H1 (cell line): ENCODE data around the gene DIP2C. TPM values are rescaled to one million over a fixed set of nuclear protein-coding genes. Genes with fewer than 3 reads are reported as not detected.

Source experiments
- CTCF ChIA-PET: fragments of 300-600 bp; sonication (Branson Sonifier 250); formaldehyde crosslinking; loops from one replicate; lab custom pipeline; 2021; ENCODE audit not compliant: partially characterized antibody; lab: Charles Lee
- POLR2A ChIA-PET: fragments of 300-600 bp; sonication (Branson Sonifier 250); formaldehyde crosslinking; loops from one replicate; lab custom pipeline; 2021; ENCODE audit warnings: inconsistent platforms; ENCODE audit not compliant: partially characterized antibody; lab: Charles Lee
- DNase-seq, 2 experiments: peaks; one replicate each; pipeline versions ENCODE4 v3.0.0 to v3.0.0-alpha.2; 2010 to 2022; ENCODE audit warnings: low spot score in 2 of 2, low read depth in 1 of 2, mixed read lengths in 1 of 2
- FAIRE-seq: peaks from 2 replicates; lab custom pipeline; 2011; peaks lifted over from hg19 to GRCh38; lab: Jason Lieb, UNC
- H2AFZ ChIP-seq: 2 replicates; pipeline ENCODE4 v1.8.1; 2012; ENCODE audit warnings: low read length, inconsistent platforms
- H2AK5ac ChIP-seq: 2 replicates; pipeline ENCODE4 v1.6.1; 2013; ENCODE audit warnings: low read depth, low read length
- H2BK120ac ChIP-seq: replicated peaks from 2 replicates; pipeline ENCODE3; 2013; ENCODE audit warnings: low read depth, low read length, inconsistent platforms
- H2BK12ac ChIP-seq: 2 replicates; pipeline ENCODE4 v1.6.1; 2013; ENCODE audit warnings: low read depth, low read length
- H2BK15ac ChIP-seq: 2 replicates; pipeline ENCODE4 v1.6.1; 2013; ENCODE audit warnings: low read length
- H2BK20ac ChIP-seq: 2 replicates; pipeline ENCODE4 v1.6.1; 2013; ENCODE audit warnings: low read length
- H2BK5ac ChIP-seq: 2 replicates; pipeline ENCODE4 v1.6.1; 2013; ENCODE audit warnings: low read depth, low read length
- H3K14ac ChIP-seq: 2 replicates; pipeline ENCODE4 v1.6.1; 2013; ENCODE audit warnings: inconsistent platforms; ENCODE audit not compliant: insufficient read length
- H3K18ac ChIP-seq: 2 replicates; pipeline ENCODE4 v1.6.1; 2013; ENCODE audit warnings: low read length; ENCODE audit errors: extremely low read depth
- H3K23ac ChIP-seq: 2 replicates; pipeline ENCODE4 v1.6.1; 2013; ENCODE audit warnings: inconsistent platforms; ENCODE audit not compliant: insufficient read length
- H3K23me2 ChIP-seq: 2 replicates; pipeline ENCODE4 v1.6.1; 2013; ENCODE audit warnings: low read depth, low read length
- H3K27ac ChIP-seq: 2 replicates; pipeline ENCODE4 v1.6.1; 2011; ENCODE audit warnings: low read depth, low read length, inconsistent platforms
- H3K27me3 ChIP-seq, 4 experiments: replicated peaks in 1 of 4; 1 replicate in 1 of 4; 2 replicates in 3 of 4; pipeline versions ENCODE4 v1.6.1 to v1.8.1; 2011 to 2013; ENCODE audit warnings: low read length in 3 of 4, mild to moderate bottlenecking in 3 of 4, inconsistent platforms in 2 of 4, mixed read lengths in 2 of 4, moderate library complexity in 1 of 4; ENCODE audit not compliant: control insufficient read depth in 3 of 4, insufficient read depth in 3 of 4; ENCODE audit errors: extremely low read depth in 1 of 4
- H3K36me3 ChIP-seq, 4 experiments: 2 replicates each; pipeline versions ENCODE4 v1.6.1 to v1.8.1; 2011 to 2013; ENCODE audit warnings: mild to moderate bottlenecking in 4 of 4, low read length in 3 of 4, moderate library complexity in 2 of 4, control low read depth in 1 of 4, inconsistent platforms in 1 of 4; ENCODE audit not compliant: insufficient read depth in 4 of 4, control insufficient read depth in 2 of 4
- H3K4ac ChIP-seq: replicated peaks from 2 replicates; pipeline ENCODE3; 2013; ENCODE audit warnings: low read length, low read depth, mixed read lengths, inconsistent platforms; ENCODE audit not compliant: insufficient read length
- H3K4me1 ChIP-seq, 4 experiments: replicated peaks in 1 of 4; 1 replicate in 1 of 4; 2 replicates in 3 of 4; pipeline versions ENCODE4 v1.6.1 to v1.8.1; 2011 to 2013; ENCODE audit warnings: low read length in 3 of 4, inconsistent platforms in 2 of 4, mixed read lengths in 1 of 4; ENCODE audit not compliant: insufficient read depth in 4 of 4, control insufficient read depth in 3 of 4
- H3K4me2 ChIP-seq, 2 experiments: 2 replicates each; pipeline versions ENCODE4 v1.6.1 to v1.8.1; 2011 to 2013; ENCODE audit warnings: low read depth in 2 of 2, low read length in 2 of 2, control low read depth in 1 of 2, inconsistent platforms in 1 of 2, mild to moderate bottlenecking in 1 of 2; ENCODE audit not compliant: insufficient read depth in 1 of 2
- H3K4me3 ChIP-seq, 4 experiments: fragments of 200-600, 300-600 bp in 1 of 4; sonication (generic), shearing (Covaris generic), sonication (Bioruptor Twin) in 1 of 4; 2 replicates each; pipeline versions ENCODE4 v1.5.1 to v1.8.1; 2011 to 2016; ENCODE audit warnings: low read length in 4 of 4, low read depth in 3 of 4, control low read depth in 2 of 4, inconsistent platforms in 2 of 4, mild to moderate bottlenecking in 2 of 4, mixed read lengths in 1 of 4, moderate library complexity in 1 of 4; ENCODE audit not compliant: insufficient read depth in 2 of 4; ENCODE audit errors: extremely low read depth in 1 of 4
- H3K56ac ChIP-seq: replicated peaks from 2 replicates; pipeline ENCODE3; 2013; ENCODE audit warnings: low read depth, mild to moderate bottlenecking, mixed read lengths, low read length, inconsistent platforms; ENCODE audit not compliant: insufficient read length
- H3K79me1 ChIP-seq: 2 replicates; pipeline ENCODE4 v1.6.1; 2013; ENCODE audit warnings: low read depth, low read length, control low read depth
- H3K79me2 ChIP-seq, 2 experiments: 2 replicates each; pipeline versions ENCODE4 v1.6.1 to v1.8.1; 2012 to 2013; ENCODE audit warnings: low read length in 2 of 2, mild to moderate bottlenecking in 2 of 2, inconsistent platforms in 1 of 2; ENCODE audit not compliant: insufficient read depth in 2 of 2, control insufficient read depth in 1 of 2
- H3K9ac ChIP-seq, 4 experiments: replicated peaks in 1 of 4; 1 replicate in 1 of 4; 2 replicates in 3 of 4; pipeline versions ENCODE4 v1.6.1 to v1.8.1; 2011 to 2013; ENCODE audit warnings: low read depth in 3 of 4, low read length in 3 of 4, control low read depth in 2 of 4, mild to moderate bottlenecking in 2 of 4, moderate library complexity in 2 of 4, inconsistent platforms in 1 of 4; ENCODE audit errors: extremely low read depth in 1 of 4
- H3K9me3 ChIP-seq, 2 experiments: 2 replicates each; pipeline versions ENCODE4 v1.6.1 to v1.8.1; 2012 to 2013; ENCODE audit warnings: mild to moderate bottlenecking in 2 of 2, moderate library complexity in 2 of 2, control low read depth in 1 of 2, inconsistent platforms in 1 of 2, low read depth in 1 of 2, low read length in 1 of 2, mixed read lengths in 1 of 2; ENCODE audit not compliant: insufficient read depth in 2 of 2
- H4K20me1 ChIP-seq, 2 experiments: replicated peaks in 1 of 2; 2 replicates each; pipeline versions ENCODE3 to v1.8.1; 2011 to 2013; ENCODE audit warnings: inconsistent platforms in 2 of 2, low read length in 2 of 2, mild to moderate bottlenecking in 1 of 2; ENCODE audit not compliant: insufficient read depth in 2 of 2, control insufficient read depth in 1 of 2
- H4K5ac ChIP-seq: 2 replicates; pipeline ENCODE4 v1.6.1; 2013; ENCODE audit warnings: low read length, low read depth, mixed read lengths, inconsistent platforms; ENCODE audit not compliant: insufficient read length
- H4K8ac ChIP-seq: 2 replicates; pipeline ENCODE4 v1.8.0; 2013; ENCODE audit warnings: mild to moderate bottlenecking, moderate library complexity, low read length, inconsistent platforms; ENCODE audit not compliant: insufficient read depth; ENCODE audit errors: extremely low read depth
- H4K91ac ChIP-seq: replicated peaks from 2 replicates; pipeline ENCODE3; 2013; ENCODE audit warnings: low read length, mixed read lengths, inconsistent platforms; ENCODE audit not compliant: insufficient read length
- BACH1 ChIP-seq: IDR thresholded peaks from 2 replicates; pipeline ENCODE4 v1.6.1; 2012; ENCODE audit warnings: low read length, improper control_type of control experiment
- BRCA1 ChIP-seq: IDR thresholded peaks from 2 replicates; pipeline ENCODE4 v1.6.1; 2012; ENCODE audit warnings: low read depth, low read length, improper control_type of control experiment
- CEBPB ChIP-seq: IDR thresholded peaks from 2 replicates; pipeline ENCODE4 v1.6.1; 2012; ENCODE audit warnings: low read depth, low read length
- CHD2 ChIP-seq: IDR thresholded peaks from 2 replicates; pipeline ENCODE4 v1.6.1; 2012; ENCODE audit warnings: low read length, improper control_type of control experiment
- EGR1 ChIP-seq: IDR thresholded peaks from 2 replicates; pipeline ENCODE4 v1.6.1; 2011; ENCODE audit warnings: low read depth, low read length, borderline replicate concordance
- EZH2 ChIP-seq: fragments of 200-600 bp; sonication (generic); IDR thresholded peaks from 2 replicates; pipeline ENCODE4 v1.7.1; 2012; ENCODE audit warnings: low read depth, mild to moderate bottlenecking, moderate library complexity, low read length, inconsistent platforms; ENCODE audit not compliant: severe bottlenecking
- GABPA ChIP-seq: IDR thresholded peaks from 2 replicates; pipeline ENCODE4 v1.6.1; 2011; ENCODE audit warnings: mild to moderate bottlenecking, low read length, moderate library complexity, borderline replicate concordance; ENCODE audit not compliant: insufficient read depth
- JUN ChIP-seq: IDR thresholded peaks from 2 replicates; pipeline ENCODE4 v1.6.1; 2011; ENCODE audit warnings: low read depth, mild to moderate bottlenecking, improper control_type of control experiment, low read length
- POU5F1 ChIP-seq: IDR thresholded peaks from 2 replicates; pipeline ENCODE4 v1.6.1; 2011; ENCODE audit warnings: low read depth, mild to moderate bottlenecking, low read length, moderate library complexity
- RXRA ChIP-seq: IDR thresholded peaks from 2 replicates; pipeline ENCODE4 v1.6.1; 2011; ENCODE audit warnings: low read depth, mild to moderate bottlenecking, low read length, moderate library complexity; ENCODE audit not compliant: insufficient read depth
- SP1 ChIP-seq: IDR thresholded peaks from 2 replicates; pipeline ENCODE4 v1.6.1; 2011; ENCODE audit warnings: low read depth, low read length
- SP4 ChIP-seq: IDR thresholded peaks from 2 replicates; pipeline ENCODE4 v1.6.1; 2012; ENCODE audit warnings: low read length, inconsistent platforms
- SRF ChIP-seq: IDR thresholded peaks from 2 replicates; pipeline ENCODE4 v1.6.1; 2011; ENCODE audit warnings: mild to moderate bottlenecking, low read depth, low read length, moderate library complexity
- TAF1 ChIP-seq: IDR thresholded peaks from 2 replicates; pipeline ENCODE4 v1.6.1; 2011; ENCODE audit warnings: mild to moderate bottlenecking, low read depth, low read length
- YY1 ChIP-seq: IDR thresholded peaks from 2 replicates; pipeline ENCODE4 v1.6.1; 2011; ENCODE audit warnings: low read depth, mild to moderate bottlenecking, low read length
- ZNF274 ChIP-seq: IDR thresholded peaks from 2 replicates; pipeline ENCODE4 v1.7.0; 2012; ENCODE audit warnings: low read length, borderline replicate concordance; ENCODE audit errors: extremely low read depth
- WGBS, 2 experiments: shearing (Covaris generic) in 1 of 2; methylation state at CpG; one replicate each; pipeline versions ENCODE4 v1.1.6 to v1.1.7; 2013 to 2015; ENCODE audit warnings: low lambda C conversion rate in 2 of 2, mixed read lengths in 2 of 2, inconsistent platforms in 1 of 2, low coverage in 1 of 2, missing lambda C conversion rate in 1 of 2; ENCODE audit not compliant: insufficient replicate concordance in 2 of 2, insufficient coverage in 1 of 2, insufficient read length in 1 of 2; ENCODE audit errors: extremely low coverage in 1 of 2, missing lambda C conversion rate in 1 of 2; 5-methylcytosine and 5-hydroxymethylcytosine counted together
- polyA plus RNA-seq, 7 experiments: library from polyadenylated mRNA; depleted of rRNA in 3 of 7; stranded (reverse) in 5 of 7; unstranded in 2 of 7; fragments of >200 nt in 5 of 7; fragments of 200-250 nt in 2 of 7; gene quantifications; 1 replicate in 5 of 7; 2 replicates in 1 of 7; 4 replicates in 1 of 7; pipeline versions ENCODE4 v1.2.1 to v1.2.3, GENCODE V29; 2011 to 2013; ENCODE audit warnings: missing spikeins in 2 of 7, mixed read lengths in 2 of 7
- total RNA-seq: library from RNA; stranded (reverse); fragmentation: NEBNext Ultra II Directional; extraction: Animal tissue kit (Norgen Biotek cat#: 25700); gene quantifications from 2 replicates; pipeline ENCODE4 v1.2.1, GENCODE V29; 2021

Gene DIP2C
- total and polyA plus RNA-seq, 2 of the 8 experiments (the other 6 are each of a cell fraction or from before 2014, with no cell fraction given): 3.8 to 9.3 TPM

GRCh38 chr10:712089-712488 is 22.6 kb upstream of the DIP2C start:
- ChIA-PET POLR2A (no interaction called here), CTCF (no interaction called here)
- no peak overlapping the region for H2AFZ ChIP-seq
- no peaks in the 10 kb centered on the region for H3K79me2 ChIP-seq
- no peaks in the 10 kb centered on the region for H3K36me3 ChIP-seq
- H4K91ac ChIP-seq: no peak overlapping the region
- no peaks in the 10 kb centered on the region for H4K20me1 ChIP-seq
- H2BK15ac ChIP-seq: no peak overlapping the region
- H3K4me3 ChIP-seq: no peak overlapping the region
- no peak overlapping the region for H3K27ac ChIP-seq
- no peak overlapping the region for H2BK5ac ChIP-seq
- H3K27me3 ChIP-seq: no peaks in the 10 kb centered on the region
- no peak overlapping the region for H4K5ac ChIP-seq
- no peak overlapping the region for H3K56ac ChIP-seq
- no peak overlapping the region for H3K4ac ChIP-seq
- H3K4me1 ChIP-seq: no peaks in the 10 kb centered on the region
- FAIRE-seq: no peak
- no peak overlapping the region for H2AK5ac ChIP-seq
- H3K4me2 ChIP-seq: no peak overlapping the region
- H2BK12ac ChIP-seq: no peak overlapping the region
- H3K18ac ChIP-seq: no peak overlapping the region
- H3K23ac ChIP-seq: no peak overlapping the region
- no peak overlapping the region for H3K14ac ChIP-seq
- TF ChIP-seq BRCA1: no peak
- TF ChIP-seq SP1: no peak
- no peak for TF ChIP-seq EGR1
- no peak for TF ChIP-seq RXRA
- no peak for TF ChIP-seq BACH1
- TF ChIP-seq SP4: no peak
- TF ChIP-seq TAF1: no peak
- TF ChIP-seq ZNF274: no peak
- no peak for TF ChIP-seq SRF
- no peak for TF ChIP-seq YY1
- no peak for TF ChIP-seq CHD2
- no peak for TF ChIP-seq EZH2
- no peak for TF ChIP-seq POU5F1
- TF ChIP-seq CEBPB: no peak
- no peak for TF ChIP-seq GABPA
- TF ChIP-seq JUN: no peak
- no peak overlapping the region for H3K9ac ChIP-seq
- H3K9me3 ChIP-seq: peaks cover 12 to 14% of the 10 kb centered on the region in 2 experiments
- no peak overlapping the region for H2BK20ac ChIP-seq
- H4K8ac ChIP-seq: no peak overlapping the region
- no peaks in the 10 kb centered on the region for H3K79me1 ChIP-seq
- DNase-seq: no peak
- H3K23me2 ChIP-seq: no peaks in the 10 kb centered on the region
- H2BK120ac ChIP-seq: no peak overlapping the region
- WGBS, 2 experiments: 87% methylated on average over 5 of the region's 5 CpGs; no CpG with 5 or more reads in 1 of the 2 experiments
